Esophagus (tissue), 2 donors: ENCODE data around the gene CDH13. TPM values are rescaled to one million over a fixed set of nuclear protein-coding genes. Genes with fewer than 3 reads are reported as not detected.

Experiments
- H3K27ac ChIP-seq, 2 donors: one replicate each; pipeline ENCODE4 v1.5.1; 2013; ENCODE audit warnings: low read depth in 2 of 2, mild to moderate bottlenecking in 2 of 2, inconsistent platforms in 1 of 2, low read length in 1 of 2, moderate library complexity in 1 of 2
- H3K27me3 ChIP-seq, 2 donors: one replicate each; pipeline ENCODE4 v1.6.1; 2013; ENCODE audit warnings: low read length in 2 of 2, control low read depth in 1 of 2, mild to moderate bottlenecking in 1 of 2; ENCODE audit not compliant: insufficient read depth in 2 of 2, control insufficient read depth in 1 of 2
- H3K36me3 ChIP-seq, 2 donors: one replicate each; pipeline ENCODE4 v1.6.1; 2013; ENCODE audit warnings: low read length in 1 of 2; ENCODE audit not compliant: control insufficient read depth in 2 of 2, insufficient read depth in 2 of 2
- H3K4me1 ChIP-seq, 2 donors: one replicate each; pipeline ENCODE4 v1.6.1; 2013; ENCODE audit warnings: low read length in 1 of 2; ENCODE audit not compliant: control insufficient read depth in 2 of 2, insufficient read depth in 2 of 2
- H3K4me3 ChIP-seq, 2 donors: one replicate each; pipeline ENCODE4 v1.5.1; 2013; ENCODE audit warnings: low read length in 2 of 2, mild to moderate bottlenecking in 2 of 2, low read depth in 1 of 2, moderate library complexity in 1 of 2
- H3K9me3 ChIP-seq, 2 donors: one replicate each; pipeline ENCODE4 v1.6.1; 2013; ENCODE audit warnings: mild to moderate bottlenecking in 2 of 2, low read depth in 1 of 2, low read length in 1 of 2, moderate library complexity in 1 of 2; ENCODE audit not compliant: control insufficient read depth in 2 of 2, insufficient read depth in 1 of 2
- WGBS, 2 donors: extraction: QIAGEN DNeasy Blood & Tissue Kit; methylation state at CpG; one replicate each; pipeline ENCODE4 v1.1.7; 2013; 5-methylcytosine and 5-hydroxymethylcytosine counted together
- polyA plus RNA-seq, 2 donors: library from polyadenylated mRNA; stranded (reverse); fragments of 200-250 nt; gene quantifications; one replicate each; pipeline ENCODE4 v1.2.3, GENCODE V29; 2013
- donor health status: healthy with polysubstance abuse.
- donor health status: Bipolar disorder and iron deficiency.

CDH13 gene
- polyA plus RNA-seq, 2 donors, result 1.3 to 4.3 TPM

DNA sequence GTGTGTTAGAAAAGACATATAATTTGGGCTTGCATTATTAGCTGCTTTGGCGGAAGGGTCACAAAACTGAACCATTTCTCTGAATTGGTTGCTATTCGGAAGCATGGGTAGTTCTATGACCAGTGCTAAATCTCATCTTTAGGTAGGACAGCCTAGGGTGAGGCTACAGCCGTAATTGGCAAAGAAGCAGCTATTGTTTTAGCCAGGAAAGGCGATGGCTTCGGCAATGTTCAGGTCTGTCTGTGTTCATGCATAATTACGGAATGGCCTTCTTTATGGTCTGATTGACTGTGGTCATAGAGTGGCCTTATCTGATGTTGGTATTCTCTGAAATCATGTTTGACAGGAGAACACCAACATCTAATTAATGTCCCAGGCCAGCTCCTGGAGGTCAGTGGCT is 812.6 kb downstream of the CDH13 start:
- Histone ChIP-seq H3K4me1 (no peaks in the 10 kb centered on the region), H3K4me3 (no peak overlapping the region), H3K36me3 (no peaks in the 10 kb centered on the region), H3K9me3 (no peaks in the 10 kb centered on the region), H3K27ac (no peak overlapping the region), H3K27me3 (no peaks in the 10 kb centered on the region)
- WGBS, 2 donors, result 88 to 90% methylated on average over 6 of the region's 6 CpGs

DNA sequence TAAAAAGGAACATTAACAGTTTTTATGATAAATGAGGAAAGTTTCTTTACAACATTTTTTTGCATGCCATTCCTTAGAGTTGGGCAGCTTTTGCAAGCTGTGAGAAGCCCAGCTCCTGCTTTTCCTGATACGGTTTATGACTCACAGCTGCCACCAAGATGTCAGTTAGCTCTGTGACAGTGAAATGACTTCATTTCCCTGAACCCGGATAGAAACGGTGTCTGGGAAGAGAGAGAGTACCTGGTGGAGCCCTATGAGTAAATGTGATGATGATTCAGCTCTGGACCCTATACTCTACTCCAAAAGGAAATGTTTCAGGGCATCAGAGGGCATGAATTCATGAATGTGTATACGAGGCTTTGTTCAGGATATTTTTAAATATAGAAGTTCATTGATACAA is 814.7 kb downstream of the CDH13 start:
- no peaks in the 10 kb centered on the region for H3K27me3 ChIP-seq

DNA sequence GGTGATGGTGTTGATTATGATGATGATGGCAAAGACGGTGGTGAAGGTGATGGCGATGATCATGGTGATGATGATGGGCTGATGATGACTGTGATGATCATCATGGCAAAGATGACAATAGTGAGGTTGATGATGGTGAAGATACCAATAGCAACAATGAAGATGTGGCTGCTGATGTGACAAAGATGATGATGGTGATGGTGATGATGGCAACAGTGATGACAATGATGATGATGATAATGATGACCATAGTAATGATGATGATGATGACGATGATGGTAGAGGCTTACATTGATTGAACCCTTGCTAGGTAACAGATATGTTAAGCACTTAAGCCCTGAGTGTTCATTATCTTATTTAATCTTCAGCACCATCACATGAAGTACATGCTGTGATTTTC is 817.2 kb downstream of the CDH13 start:
- H3K4me3 ChIP-seq, result no peak overlapping the region
- peaks cover 0 to 3% of the 10 kb centered on the region in 2 donors for H3K27me3 ChIP-seq
- no peaks in the 10 kb centered on the region for H3K4me1 ChIP-seq
- 76 to 96% methylated on average over 3 of the region's 3 CpGs for WGBS, 2 donors
- no peaks in the 10 kb centered on the region for H3K9me3 ChIP-seq
- H3K36me3 ChIP-seq, result no peaks in the 10 kb centered on the region
- H3K27ac ChIP-seq, result no peak overlapping the region

More for the DNA sequence above, 814.7 kb downstream of the CDH13 start:
- WGBS, 2 donors, result 29 to 37% methylated on average over 4 of the region's 4 CpGs
- Histone ChIP-seq H3K27ac (no peak overlapping the region), H3K4me1 (no peaks in the 10 kb centered on the region), H3K4me3 (no peak overlapping the region), H3K36me3 (no peaks in the 10 kb centered on the region), H3K9me3 (no peaks in the 10 kb centered on the region)

DNA sequence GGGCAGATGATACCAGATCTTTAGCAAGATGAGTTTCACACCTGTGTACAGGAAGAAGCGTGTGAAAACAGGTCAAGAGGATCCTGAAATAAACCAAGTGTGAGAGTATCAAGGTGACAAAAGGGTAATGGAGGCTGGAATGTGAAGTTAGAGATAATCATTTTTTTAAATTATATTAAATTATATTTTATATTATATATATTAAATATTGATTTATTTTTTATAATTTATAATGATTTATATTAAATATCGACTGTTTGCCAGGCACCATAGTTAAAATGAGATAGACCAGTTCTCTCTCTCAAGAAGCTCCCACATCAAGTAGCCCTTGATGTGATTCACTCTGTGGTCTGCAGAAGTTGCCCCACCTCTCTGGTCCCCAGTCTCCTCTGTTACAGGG is 820.8 kb downstream of the CDH13 start:
- Histone ChIP-seq H3K36me3 (no peaks in the 10 kb centered on the region), H3K9me3 (no peaks in the 10 kb centered on the region), H3K27me3 (peaks cover 0 to 3% of the 10 kb centered on the region in 2 donors), H3K4me1 (no peaks in the 10 kb centered on the region), H3K27ac (no peak overlapping the region), H3K4me3 (no peak overlapping the region)
- 53 to 83% methylated on average over 2 of the region's 2 CpGs for WGBS, 2 donors

DNA sequence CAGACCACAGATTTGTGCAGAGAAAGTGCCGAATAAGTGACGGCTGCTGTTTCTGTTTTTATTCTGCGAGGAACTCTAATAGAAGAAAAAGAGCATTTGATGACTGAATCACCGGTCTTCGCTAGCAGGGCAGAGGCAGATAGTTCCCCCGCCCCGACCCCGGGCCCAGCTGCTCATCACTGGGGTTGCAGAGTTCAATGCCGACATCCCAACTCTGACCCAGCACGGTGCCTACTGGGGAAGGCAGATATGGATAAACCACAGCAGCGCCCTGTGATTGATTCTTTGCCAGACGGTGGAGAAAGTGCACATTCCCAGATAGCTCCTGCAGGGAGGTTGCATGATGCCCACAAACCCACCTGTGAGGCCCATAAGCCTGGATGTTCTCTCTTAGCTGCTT is 823.1 kb downstream of the CDH13 start:
- Histone ChIP-seq H3K36me3 (no peaks in the 10 kb centered on the region), H3K9me3 (no peaks in the 10 kb centered on the region), H3K4me3 (no peak overlapping the region), H3K4me1 (no peaks in the 10 kb centered on the region), H3K27me3 (peaks cover 0 to 3% of the 10 kb centered on the region in 2 donors), H3K27ac (no peak overlapping the region)
- 76 to 87% methylated on average over 12 of the region's 12 CpGs for WGBS, 2 donors

DNA sequence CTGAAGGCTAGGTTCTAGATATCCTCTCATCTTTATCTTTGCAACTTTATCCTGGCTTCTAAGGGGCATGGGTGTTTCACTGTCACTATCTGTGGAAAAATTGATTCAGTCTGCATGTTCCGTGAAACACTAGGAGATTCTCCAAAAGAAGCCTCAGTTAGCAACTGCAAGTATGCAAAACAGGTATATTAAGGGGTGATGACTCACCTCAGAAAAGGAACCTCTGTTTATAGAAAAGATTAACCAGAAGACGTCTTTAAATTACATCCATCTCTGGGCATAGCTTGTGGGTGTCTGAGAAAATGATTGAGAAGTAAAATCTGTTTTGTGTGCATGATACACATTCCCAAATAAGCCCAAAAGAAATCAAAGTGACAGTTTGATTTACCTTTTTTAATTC is 827.2 kb downstream of the CDH13 start:
- 34 to 40% methylated on average over 2 of the region's 2 CpGs for WGBS, 2 donors
- no peaks in the 10 kb centered on the region for H3K9me3 ChIP-seq
- no peak overlapping the region for H3K4me3 ChIP-seq
- no peaks in the 10 kb centered on the region for H3K27me3 ChIP-seq
- H3K4me1 ChIP-seq, result no peaks in the 10 kb centered on the region
- no peak overlapping the region for H3K27ac ChIP-seq
- H3K36me3 ChIP-seq, result no peaks in the 10 kb centered on the region

DNA sequence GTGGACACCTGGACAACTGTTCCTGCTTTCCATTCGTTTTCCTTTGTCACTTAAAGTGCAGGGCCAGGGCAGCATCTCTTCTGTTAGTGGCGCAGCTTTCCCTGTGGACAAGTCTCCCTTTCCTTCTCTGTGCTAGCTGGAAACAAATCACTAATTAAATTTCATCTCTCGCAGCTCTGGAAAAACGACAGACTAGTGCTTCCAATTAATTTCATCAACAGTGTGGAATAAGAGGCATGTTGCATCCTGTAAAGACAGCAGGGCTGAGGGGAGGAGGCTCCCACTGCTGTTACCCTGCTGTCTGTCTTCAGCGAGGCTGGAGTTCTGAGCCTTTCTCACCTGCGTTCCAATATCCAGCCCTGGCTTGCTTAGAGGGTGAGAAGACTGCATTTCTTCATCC is 828.9 kb downstream of the CDH13 start:
- no peaks in the 10 kb centered on the region for H3K9me3 ChIP-seq
- H3K36me3 ChIP-seq, result no peaks in the 10 kb centered on the region
- 75 to 81% methylated on average over 6 of the region's 6 CpGs for WGBS, 2 donors
- H3K27ac ChIP-seq, result no peak overlapping the region
- no peaks in the 10 kb centered on the region for H3K27me3 ChIP-seq
- no peaks in the 10 kb centered on the region for H3K4me1 ChIP-seq
- H3K4me3 ChIP-seq, result no peak overlapping the region

DNA sequence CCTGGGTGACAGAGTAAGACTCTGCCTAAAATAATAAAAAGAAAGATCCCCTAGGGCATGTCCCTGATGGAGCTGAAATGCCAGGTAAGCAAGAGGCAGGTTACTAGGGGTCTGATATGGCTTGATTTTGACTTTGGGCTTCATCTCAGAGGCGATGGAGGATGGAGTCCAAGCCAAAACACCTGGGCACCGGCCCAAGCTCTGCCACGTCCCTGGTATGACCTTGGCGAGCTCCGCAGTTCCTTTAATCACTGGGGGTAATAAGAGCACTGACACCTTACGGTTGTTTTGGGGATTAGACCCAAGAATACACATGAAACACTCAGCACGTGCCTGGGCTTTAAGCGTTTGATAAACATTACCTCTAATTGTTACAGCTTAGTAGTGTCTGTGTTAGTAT is 830.2 kb downstream of the CDH13 start:
- Histone ChIP-seq H3K4me1 (no peaks in the 10 kb centered on the region), H3K4me3 (no peak overlapping the region), H3K9me3 (no peaks in the 10 kb centered on the region), H3K27me3 (no peaks in the 10 kb centered on the region), H3K27ac (no peak overlapping the region), H3K36me3 (no peaks in the 10 kb centered on the region)
- 69 to 73% methylated on average over 8 of the region's 8 CpGs for WGBS, 2 donors

DNA sequence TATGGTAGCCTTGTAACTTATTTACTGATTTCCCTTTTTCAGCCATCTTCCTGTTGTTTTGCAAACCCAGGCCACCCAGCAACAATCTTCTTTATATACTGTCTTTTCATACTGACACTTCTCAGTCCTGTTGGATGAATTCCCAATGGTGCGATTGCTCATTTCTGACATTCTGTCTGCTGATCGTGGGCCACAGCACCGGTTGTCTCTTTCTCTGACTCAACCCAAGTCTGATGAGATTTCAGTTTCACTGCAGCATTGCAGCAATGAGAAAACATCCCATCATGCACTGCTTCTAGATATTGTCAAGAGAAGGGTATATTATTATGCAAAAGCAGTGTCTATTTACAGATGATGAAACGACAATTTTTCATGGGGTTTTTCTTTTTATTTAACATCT is 831.8 kb downstream of the CDH13 start:
- 56 to 74% methylated on average over 4 of the region's 4 CpGs for WGBS, 2 donors
- no peaks in the 10 kb centered on the region for H3K9me3 ChIP-seq
- H3K4me1 ChIP-seq, result no peaks in the 10 kb centered on the region

DNA sequence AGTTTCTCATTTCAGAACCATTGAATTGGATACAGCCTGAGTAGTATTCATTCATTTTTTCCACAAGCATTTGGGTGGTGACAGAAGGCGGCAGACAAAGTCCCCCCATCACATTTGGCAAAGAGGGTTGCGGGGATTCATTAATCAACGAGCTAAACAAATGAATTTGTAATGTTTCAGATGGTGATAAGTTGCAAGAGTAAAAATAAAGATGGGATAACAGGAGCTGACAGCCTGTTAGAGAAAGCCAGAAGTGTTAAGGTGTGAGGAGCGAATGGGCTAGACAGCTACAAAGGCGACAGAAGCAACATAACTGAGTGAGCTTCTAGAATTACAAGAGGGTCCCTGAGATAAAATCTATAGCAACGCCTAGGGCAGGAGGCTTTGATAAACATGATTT is 838.2 kb downstream of the CDH13 start:
- no peaks in the 10 kb centered on the region for H3K4me1 ChIP-seq
- H3K36me3 ChIP-seq, result no peaks in the 10 kb centered on the region
- H3K4me3 ChIP-seq, result no peak overlapping the region
- H3K27ac ChIP-seq, result no peak overlapping the region
- H3K9me3 ChIP-seq, result no peaks in the 10 kb centered on the region
- H3K27me3 ChIP-seq, result no peaks in the 10 kb centered on the region
- WGBS, 2 donors, result 63 to 75% methylated on average over 6 of the region's 6 CpGs

More for the DNA sequence above, 831.8 kb downstream of the CDH13 start:
- Histone ChIP-seq H3K27me3 (no peaks in the 10 kb centered on the region), H3K36me3 (no peaks in the 10 kb centered on the region), H3K27ac (no peak overlapping the region), H3K4me3 (no peak overlapping the region)
